Measurements from ENCODE around the gene MSH6. TPM values are rescaled to one million over a fixed set of nuclear protein-coding genes. Genes with fewer than 3 reads are reported as not detected.

MSH6 gene
- polyA plus RNA-seq, 1 donor from 2014 or later: 60.3 TPM

GRCh38 chr2:47784352-47784851, 1.5 kb downstream of the MSH6 start:
- peaks cover 48% of the 10 kb centered on the region for H3K79me2 ChIP-seq (replicated peaks; ENCODE audit: insufficient read depth, low read length)
- peak overlapping the region; percentile 49 for H3K27ac ChIP-seq (ENCODE audit: low read length)
- H3K4me3 ChIP-seq (ENCODE audit: low read length): peak overlapping the region; percentile 88
- peak overlapping the region; percentile 14 for H2AFZ ChIP-seq (ENCODE audit: low read depth, low read length)
- no peaks in the 10 kb centered on the region for H3K9me3 ChIP-seq (ENCODE audit: low read length)
- no peaks in the 10 kb centered on the region for H3K9me2 ChIP-seq (ENCODE audit: insufficient read depth, low read length)
- peak overlapping the region; percentile 80 for H3K4me2 ChIP-seq (ENCODE audit: low read length)
- peak overlapping the region; percentile 93 for H3K9ac ChIP-seq (ENCODE audit: low read length)
- no peaks in the 10 kb centered on the region for H4K20me1 ChIP-seq (ENCODE audit: insufficient read depth)
- no peaks in the 10 kb centered on the region for H3F3A ChIP-seq (ENCODE audit: insufficient read depth, low read length, poor library complexity, severe bottlenecking)
- H3K27me3 ChIP-seq (ENCODE audit: insufficient read depth, low read depth, low read length): no peaks in the 10 kb centered on the region
- TF ChIP-seq REST (IDR thresholded peaks at IDR 0.05; ENCODE audit: borderline replicate concordance) (no peak), MXI1 (conservative IDR thresholded peaks at IDR 0.05; ENCODE audit: poor library complexity, severe bottlenecking) (no peak), CTCF (IDR thresholded peaks at IDR 0.05; ENCODE audit: poor library complexity, severe bottlenecking) (no peak), EZH2 (IDR thresholded peaks at IDR 0.05; ENCODE audit: borderline replicate concordance, insufficient read depth, low read length, poor library complexity, severe bottlenecking) (no peak), RAD21 (conservative IDR thresholded peaks at IDR 0.05) (no peak), EP300 (conservative IDR thresholded peaks at IDR 0.05; ENCODE audit: poor library complexity, severe bottlenecking) (no peak), POLR2AphosphoS5 (IDR thresholded peaks at IDR 0.05) (no peak), TAF1 (IDR thresholded peaks at IDR 0.05; ENCODE audit: low read depth) (no peak), SMC3 (conservative IDR thresholded peaks at IDR 0.05; ENCODE audit: poor library complexity) (no peak)
- H3K36me3 ChIP-seq (ENCODE audit: insufficient read depth, low read length): no peaks in the 10 kb centered on the region

GRCh38 chr2:47785986-47786385, 3.0 kb downstream of the MSH6 start:
- no peaks in the 10 kb centered on the region for H3K9me2 ChIP-seq (ENCODE audit: insufficient read depth, low read length)
- no peak overlapping the region for H3K4me3 ChIP-seq (ENCODE audit: low read length)
- H3K79me2 ChIP-seq (replicated peaks; ENCODE audit: insufficient read depth, low read length): peaks cover 64% of the 10 kb centered on the region
- H3K9me3 ChIP-seq (ENCODE audit: low read length): no peaks in the 10 kb centered on the region
- no peak for TF ChIP-seq CTCF (IDR thresholded peaks at IDR 0.05; ENCODE audit: poor library complexity, severe bottlenecking)
- no peak for TF ChIP-seq MXI1 (conservative IDR thresholded peaks at IDR 0.05; ENCODE audit: poor library complexity, severe bottlenecking)
- TF ChIP-seq RAD21 (conservative IDR thresholded peaks at IDR 0.05): no peak
- no peak for TF ChIP-seq POLR2AphosphoS5 (IDR thresholded peaks at IDR 0.05)
- TF ChIP-seq SMC3 (conservative IDR thresholded peaks at IDR 0.05; ENCODE audit: poor library complexity): no peak
- TF ChIP-seq TAF1 (IDR thresholded peaks at IDR 0.05; ENCODE audit: low read depth): no peak
- no peak for TF ChIP-seq REST (IDR thresholded peaks at IDR 0.05; ENCODE audit: borderline replicate concordance)
- no peak overlapping the region for H3K9ac ChIP-seq (ENCODE audit: low read length)
- H3K27ac ChIP-seq (ENCODE audit: low read length): no peak overlapping the region
- no peaks in the 10 kb centered on the region for H3F3A ChIP-seq (ENCODE audit: insufficient read depth, low read length, poor library complexity, severe bottlenecking)
- no peak overlapping the region for H3K4me2 ChIP-seq (ENCODE audit: low read length)
- no peaks in the 10 kb centered on the region for H4K20me1 ChIP-seq (ENCODE audit: insufficient read depth)
- no peaks in the 10 kb centered on the region for H3K27me3 ChIP-seq (ENCODE audit: insufficient read depth, low read depth, low read length)
- H3K36me3 ChIP-seq (ENCODE audit: insufficient read depth, low read length): no peaks in the 10 kb centered on the region
- H2AFZ ChIP-seq (ENCODE audit: low read depth, low read length): no peak overlapping the region

Data from neural cell (in vitro differentiated cells).